ENCODE measurements around the gene FANCD2OS.
A peak's percentile ranks its signal among the peaks of the same experiment; 100 is the strongest.
"Not testable (repeated sequence)": the region's sequence is repeated elsewhere in the genome, so short reads cannot be mapped to it uniquely, and the experiment has no call there.

Gene FANCD2OS, protein sequence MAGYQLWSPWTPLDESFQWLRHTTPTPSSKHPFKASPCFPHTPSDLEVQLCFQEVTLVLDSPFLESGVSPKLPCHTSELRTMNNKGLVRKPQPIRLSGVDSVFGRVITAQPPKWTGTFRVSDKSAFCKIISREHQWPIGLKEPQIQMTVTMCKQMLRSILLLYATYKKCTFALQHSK

DNA sequence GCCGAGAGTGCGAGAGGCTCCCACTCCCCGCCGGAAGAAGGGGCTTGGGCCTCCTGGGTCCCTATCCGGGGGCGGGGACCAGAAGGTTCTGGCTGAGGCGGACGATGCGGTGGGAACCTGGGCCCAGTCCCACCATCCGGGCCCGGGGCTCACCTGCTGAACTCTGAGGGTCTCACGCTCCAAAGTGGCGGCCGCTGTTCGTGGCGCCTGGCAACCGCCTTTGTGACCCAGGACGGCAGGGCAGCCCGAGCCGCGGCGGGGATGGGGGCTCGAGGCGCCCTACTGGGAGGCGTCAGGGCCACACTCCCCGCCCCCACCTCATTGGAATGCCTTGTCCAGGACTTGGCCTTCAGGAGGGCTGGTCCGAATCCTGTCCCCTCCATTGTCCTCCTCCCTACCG, at the start of gene FANCD2OS:
Gene FANCD2OS (minus strand): TSS at position 165 of the 400 bp plus-strand sequence. CDS start 3,481 bp downstream, outside the sequence.
- no peak for DNase-seq

DNA sequence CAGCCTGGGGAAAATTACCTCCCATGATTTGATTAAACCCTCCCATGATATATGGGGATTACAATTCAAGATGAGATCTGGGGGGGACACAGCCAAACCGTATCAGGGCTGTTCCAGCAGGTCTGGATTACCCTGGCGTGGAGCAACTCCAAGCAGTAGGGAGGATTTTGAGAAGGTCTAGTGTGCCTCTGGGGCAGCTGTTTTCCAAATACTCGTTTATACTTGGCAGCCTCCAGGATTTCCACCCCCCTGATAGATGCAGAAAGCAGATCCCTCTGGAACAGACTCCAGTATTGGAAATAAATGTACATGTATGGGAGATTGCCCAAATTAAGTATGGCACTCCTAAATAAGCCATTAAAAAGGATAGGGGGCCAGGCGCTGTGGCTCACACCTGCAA, 49.0 kb upstream of the FANCD2OS start:
- DNase-seq, result no peak

DNA sequence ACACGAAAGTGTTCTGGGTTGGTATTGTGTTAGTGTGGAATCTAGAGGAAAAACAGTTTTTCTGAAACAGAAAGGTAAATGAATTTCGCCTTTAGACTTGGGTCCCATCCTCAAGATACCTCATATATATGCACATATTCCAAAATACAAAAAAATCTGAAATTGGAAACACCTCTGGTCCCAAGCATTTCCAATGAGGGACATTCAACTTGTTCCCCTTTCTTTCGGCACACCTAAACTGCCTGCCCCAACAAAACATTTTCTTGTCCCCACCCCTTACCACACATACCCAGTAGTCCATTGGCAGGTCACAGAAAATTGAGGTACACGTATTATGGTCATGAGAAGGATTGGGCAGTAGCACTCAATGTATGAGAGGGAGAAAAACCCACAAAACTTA, 47.6 kb upstream of the FANCD2OS start:
- no peak for DNase-seq

DNA sequence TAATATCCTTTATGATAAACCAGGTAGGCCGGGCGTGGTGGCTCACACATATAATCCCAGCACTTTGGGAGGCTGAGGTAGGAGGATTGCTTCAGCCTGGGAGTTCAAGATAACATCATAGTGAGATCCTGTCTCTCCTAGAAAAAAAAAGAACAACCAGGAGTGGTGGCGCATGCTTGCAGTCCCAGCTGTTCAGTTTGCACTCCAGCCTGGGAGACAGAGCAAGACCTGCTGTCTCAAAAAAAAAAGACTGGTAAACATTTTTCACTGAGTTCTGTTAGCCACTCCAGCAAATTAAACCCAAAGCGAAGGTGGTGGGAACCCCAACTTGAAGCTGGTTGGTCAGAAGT, 47.0 kb upstream of the FANCD2OS start:
- DNase-seq, result no peak

DNA sequence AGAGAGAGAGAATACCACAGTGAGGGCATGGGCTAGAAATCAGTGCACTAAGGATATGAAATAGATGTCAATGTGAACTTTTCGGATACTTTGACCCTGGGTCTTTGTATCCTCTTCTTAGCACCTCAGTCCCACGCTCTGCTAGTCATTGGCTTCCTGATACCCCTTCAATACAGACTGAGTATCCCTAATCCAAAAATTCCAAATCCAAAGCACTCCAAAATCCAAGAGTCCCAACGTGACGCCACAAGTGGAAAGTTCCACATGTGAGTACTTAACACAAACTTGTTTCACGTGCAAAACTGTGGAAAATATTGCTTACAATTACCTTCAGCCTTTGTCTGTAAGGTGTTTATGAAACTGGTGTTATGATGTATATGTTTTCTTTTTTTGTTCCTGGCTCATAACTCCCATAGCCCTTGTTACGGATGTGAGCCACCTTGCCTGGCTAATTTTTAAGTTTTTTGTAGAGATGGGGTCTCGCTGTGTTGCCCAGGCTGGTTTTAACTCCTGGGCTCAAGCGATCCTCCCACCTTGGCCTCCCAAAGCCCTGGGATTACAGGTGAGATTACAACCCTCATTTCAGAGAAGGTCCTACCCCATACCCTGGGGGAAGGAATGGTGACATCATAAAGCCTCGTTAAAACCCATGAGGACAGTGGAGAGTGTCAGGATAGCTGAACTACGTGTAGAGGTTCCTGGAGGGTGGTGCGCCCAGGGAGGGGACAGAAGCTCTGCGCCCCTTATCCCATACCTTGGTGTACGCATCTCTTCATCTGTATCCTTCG, 46.5 kb upstream of the FANCD2OS start:
- no peak for DNase-seq

DNA sequence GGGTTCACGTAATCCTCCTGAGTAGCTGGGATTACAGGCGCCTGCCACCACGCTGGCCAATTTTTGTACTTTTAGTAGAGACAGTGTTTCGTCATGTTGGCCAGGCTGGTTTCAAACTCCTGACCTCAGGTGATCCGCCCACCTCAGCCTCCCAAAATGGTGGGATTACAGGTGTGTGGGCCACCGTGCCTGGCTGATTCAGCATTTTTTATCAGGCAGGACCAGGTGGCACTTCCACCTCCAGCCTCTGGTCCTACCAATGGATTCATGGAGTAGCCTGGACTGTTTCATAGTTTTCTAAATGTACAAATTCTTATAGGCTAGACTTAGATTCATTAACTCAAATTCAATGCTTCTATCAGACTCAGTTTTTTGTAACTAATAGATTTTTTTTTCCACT, 42.9 kb upstream of the FANCD2OS start:
- DNase-seq, result no peak

DNA sequence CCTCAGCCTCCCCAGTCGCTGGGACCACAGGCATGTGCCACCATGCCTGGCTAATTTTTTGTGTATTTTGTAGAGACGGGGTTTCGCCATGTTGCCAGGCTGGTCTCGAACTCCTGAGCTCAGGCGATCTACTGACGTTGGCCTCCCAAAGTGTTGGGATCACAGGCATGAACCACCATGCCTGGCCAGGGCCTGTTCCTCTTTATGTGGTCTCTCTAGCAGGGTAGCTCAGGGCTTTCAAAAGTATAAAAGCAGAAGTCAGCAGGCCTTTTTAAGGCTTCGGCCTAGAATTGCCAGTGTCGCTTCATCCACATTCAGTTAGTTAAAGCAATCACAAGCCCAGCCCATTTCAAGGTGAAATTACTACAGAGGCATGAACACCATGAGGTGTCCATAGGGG, 41.2 kb upstream of the FANCD2OS start:
- no peak for DNase-seq

DNA sequence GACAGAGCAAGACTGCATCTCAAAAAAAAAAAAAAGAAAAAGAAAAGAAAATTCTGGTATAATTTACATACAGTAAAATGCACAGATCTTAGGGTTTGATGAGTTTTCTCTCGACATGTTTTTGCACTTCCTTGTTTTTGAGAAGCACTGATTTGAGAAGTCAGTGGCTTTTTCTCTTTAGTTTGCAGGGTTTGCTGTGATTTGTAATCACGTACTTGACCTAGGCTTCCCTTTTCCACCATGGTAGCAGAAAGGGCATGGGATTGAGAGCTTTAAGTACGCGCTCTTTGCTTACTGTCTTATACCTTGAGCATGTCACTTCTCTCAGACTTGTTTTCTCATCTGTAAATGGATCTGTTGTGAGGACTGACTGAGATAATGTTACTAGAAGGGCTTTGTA, 37.6 kb upstream of the FANCD2OS start:
- DNase-seq, result no peak

DNA sequence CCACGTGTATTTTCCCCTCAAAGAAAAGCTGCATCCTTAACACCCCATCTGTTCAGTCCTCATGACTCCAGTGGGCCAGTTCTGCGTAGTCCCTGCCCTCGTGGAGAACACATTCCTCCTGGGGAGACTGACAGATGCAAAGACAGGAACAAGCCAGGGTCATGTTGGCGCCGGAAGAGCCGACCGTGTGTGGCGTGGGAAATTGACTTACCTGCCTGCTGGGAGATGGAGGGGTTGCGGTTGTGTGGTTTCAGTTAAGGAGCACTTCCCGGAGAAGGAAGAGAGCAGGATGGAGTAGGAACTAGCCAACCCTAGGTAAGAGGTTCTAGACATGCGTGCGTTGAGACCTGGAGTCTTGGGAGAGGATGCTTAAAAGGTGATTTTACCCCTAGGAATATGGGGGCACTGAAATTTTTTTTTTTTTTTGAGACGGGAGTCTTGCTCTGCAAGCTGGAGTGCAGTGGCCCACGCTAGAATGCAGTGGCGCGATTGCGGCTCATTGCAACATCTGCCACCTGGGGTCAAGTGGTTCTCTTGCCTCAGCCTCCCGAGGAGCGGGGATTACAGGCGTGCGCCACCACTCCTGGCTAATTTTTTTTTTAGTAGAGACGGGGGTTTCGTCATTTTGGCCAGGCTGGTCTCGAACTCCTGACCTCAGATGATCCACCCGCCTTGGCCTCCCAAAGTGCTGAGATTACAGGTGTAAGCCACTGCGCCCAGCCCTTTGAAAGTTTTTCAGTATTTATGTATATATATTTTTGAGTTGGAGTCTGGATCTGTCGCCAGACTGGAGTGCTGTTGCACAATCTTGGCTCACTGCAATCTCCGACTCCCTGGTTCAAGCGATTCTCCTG, 34.9 kb upstream of the FANCD2OS start:
- DNase-seq, result no peak

DNA sequence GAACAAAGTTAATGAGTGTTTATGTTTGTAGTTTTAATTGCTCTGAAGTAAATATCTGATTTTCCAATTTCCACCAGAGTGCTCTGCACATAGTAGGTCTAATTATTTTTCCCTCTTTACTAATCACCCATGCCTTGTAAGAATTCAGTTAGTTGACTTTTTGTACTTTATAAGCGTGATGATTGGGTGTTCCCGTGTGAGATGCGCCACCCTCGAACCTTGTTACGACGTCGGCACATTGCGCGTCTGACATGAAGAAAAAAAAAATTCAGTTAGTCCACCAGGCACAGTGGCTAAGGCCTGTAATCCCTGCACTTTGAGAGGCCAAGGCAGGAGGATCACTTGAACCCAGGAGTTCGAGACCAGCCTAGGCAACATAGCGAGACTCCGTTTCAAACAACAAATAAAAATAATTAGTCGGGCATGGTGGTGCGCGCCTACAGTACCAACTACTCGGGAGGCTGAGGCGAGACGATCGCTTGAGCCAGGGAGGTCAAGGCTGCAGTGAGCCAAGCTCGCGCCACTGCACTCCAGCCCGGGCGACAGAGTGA, 33.0 kb upstream of the FANCD2OS start:
- DNase-seq, result no peak

DNA sequence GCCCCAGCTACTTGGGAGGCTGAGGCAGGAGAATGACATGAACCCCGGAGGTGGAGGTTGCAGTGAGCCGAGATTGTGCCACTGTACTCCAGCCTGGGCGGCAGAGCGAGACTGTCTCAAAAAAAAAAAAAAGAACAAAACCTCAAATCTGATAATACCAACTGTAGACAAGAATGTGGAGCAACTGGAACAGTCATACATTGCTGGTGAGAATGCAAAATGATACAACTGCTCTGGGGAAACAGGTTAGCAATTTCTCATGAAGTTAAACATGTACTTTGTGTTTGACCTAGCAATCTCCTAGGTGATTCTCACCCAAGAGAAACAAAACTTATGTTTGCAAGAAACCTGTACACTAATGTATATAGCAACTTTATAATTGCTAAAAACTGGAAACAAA, 29.1 kb upstream of the FANCD2OS start:
- no peak for DNase-seq

DNA sequence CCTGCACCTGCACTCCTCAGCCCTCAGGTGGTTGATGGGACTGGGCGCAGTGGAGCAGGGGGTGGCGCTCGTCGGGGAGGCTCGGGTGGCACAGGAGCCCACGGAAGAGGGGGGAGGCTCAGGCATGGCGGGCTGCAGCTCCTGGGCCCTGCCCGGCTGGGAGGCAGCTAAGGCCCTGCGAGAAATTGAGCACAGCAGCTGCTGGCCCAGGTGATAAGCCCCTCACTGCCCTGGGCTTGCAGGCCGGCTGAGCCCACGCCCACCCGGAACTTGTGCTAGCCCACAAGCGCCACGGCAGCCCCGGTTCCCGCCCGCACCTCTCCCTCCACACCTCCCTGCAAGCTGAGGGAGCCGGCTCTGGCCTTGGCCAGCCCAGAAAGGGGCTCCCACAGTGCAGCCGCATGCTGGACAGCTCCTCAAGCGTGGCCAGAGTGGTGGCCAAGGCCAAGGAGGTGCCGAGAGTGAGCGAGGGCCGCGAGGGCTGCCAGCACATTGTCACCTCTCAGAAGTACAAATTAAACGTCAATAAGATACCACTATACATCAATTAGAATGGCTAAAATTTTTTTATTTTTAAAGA, 28.5 kb upstream of the FANCD2OS start:
- DNase-seq, result no peak

DNA sequence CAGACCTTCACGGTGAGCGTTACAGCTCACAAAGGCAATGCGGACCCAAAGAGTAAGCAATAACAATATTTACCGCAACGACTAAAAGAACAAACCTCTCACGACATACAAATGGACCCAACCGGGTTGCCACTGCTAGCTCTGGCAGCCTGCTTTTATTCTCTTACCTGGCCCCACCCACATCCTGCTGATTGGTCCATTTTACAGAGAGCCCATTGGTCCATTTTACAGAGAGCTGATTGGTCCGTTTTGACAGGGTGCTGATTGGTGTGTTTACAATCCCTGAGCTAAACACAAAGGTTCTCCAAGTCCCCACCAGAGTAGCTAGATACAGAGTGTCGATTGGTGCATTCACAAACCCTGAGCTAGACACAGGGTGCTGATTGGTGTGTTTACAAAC, 27.8 kb upstream of the FANCD2OS start:
- not testable (repeated sequence) for DNase-seq

DNA sequence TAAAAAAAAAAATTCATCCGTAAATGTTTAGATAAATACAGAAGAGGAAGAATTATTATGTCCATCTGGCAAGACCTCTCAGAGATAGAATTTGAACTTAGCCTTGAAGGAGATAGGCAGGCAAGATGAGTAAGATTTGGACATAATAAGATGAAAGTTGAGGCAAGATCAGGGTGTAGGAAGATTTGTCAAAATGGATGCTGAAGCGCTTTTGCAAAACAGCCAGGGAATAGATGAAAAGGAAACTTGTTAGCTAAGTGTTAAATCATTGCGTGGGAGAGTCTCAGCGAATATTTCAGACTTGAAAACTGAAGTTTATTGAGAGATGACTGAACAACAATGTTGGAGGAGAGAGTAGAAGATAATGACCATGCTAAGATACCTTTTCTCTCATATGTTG, 14.7 kb upstream of the FANCD2OS start:
- DNase-seq, result no peak

DNA sequence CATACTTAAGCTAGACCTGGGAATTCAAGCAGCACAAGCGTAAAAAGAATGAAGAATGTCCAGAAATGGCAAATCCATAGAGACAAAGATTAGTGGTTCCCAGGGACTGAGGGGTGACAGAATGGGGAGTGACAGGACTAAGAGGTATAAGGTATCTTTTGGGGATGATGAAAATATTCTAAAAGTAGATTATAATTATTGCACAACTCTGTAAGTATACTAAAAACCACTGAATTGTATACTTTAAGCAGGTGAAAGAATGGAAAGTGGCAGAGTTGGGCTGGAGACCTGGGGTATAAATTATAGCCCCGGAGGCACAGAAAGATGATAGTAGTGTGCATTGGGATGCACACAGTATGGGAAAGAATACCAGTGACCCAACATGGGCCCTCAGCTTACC, 13.0 kb upstream of the FANCD2OS start:
- DNase-seq, result no peak

DNA sequence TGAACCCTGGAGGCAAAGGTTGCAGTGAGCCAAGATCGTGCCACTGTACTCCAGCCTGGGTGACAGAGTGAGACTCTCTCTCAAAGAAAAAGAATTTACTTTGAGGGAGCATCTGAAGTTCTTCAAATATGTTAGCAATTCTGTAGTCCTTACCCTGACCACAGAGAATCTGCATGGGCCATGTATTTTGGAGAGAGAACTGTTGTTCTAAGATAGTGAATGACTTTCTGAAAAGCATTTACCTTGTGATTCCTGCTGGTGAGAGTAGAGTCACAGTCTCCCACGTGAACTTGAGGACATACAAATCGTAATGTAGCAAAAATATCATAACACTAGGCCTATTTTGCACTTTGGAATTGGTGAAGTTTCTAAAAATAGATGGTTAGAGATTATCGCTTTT, 11.3 kb upstream of the FANCD2OS start:
- DNase-seq, result no peak

DNA sequence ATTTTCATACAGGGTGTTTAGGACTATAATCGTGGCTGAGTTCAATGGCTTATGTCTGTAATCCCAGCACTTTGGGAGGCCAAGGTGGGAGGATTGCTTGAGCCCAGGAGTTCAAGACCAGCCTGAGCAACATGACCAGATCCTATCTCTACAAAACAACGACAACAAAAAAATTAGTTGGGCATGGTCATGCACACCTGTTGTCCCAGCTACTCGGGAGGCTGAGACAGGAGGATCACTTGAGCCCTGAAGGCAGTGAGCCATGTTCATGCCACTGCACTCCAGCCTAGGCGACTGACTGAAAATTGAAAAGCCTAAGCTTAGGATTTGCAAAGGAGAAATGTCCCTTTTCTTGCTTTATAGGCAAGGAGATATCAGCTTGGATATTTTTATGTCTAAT, 8.9 kb upstream of the FANCD2OS start:
- no peak for DNase-seq

DNA sequence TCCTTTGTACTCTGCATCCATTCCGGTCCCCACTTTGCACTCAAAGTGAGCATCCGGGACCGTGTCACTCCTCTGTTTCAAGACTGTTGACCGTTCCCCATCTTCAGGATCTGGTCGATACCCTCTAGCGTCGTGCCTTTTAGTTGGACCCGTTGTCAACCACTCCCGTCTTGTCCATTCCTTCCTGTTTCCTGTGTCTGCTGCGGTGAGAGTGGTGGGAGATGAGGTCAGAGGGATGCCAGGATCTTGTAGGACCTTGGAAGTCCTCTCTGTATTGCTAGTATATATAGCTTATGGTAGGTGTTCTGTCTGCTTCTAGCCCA, 8.0 kb upstream of the FANCD2OS start:
- peak in 2 of 56 donors; percentile 18 to 32 for DNase-seq

DNA sequence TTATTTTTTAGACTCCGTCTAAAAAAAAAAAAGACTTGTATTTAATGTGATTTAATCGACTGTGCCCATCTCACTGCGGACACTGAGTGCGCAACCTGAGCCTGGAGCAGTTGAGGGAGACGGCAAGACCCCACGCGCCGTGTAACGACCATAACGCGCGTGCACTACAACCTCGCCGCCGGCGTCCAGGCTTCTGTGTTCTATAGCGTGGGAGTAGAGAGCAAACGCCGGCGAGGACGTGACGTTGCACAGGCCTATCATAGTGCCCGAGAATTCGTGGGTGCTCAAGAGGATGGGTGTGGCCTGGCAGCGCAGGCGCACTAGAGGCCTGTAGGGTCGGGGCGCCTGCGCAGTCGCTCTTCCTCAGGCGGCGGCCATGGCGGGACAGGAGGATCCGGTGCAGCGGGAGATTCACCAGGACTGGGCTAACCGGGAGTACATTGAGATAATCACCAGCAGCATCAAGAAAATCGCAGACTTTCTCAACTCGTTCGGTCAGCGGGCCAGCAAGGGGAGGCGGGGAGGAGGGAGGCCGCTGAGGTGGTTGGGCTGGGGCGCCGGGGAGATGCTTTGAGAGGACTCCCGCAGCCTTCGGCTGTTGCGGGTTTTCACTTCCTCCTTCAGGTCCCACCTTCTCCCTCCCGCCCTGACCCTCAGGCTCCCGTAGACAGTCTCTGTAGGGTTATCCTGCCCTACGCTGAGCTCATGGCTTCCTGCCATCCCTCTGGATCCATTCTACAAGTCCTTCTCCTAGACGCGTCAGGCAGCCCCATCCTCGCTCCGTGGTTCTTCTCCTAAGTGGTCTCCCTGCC, 7.5 kb upstream of the FANCD2OS start, which contains the start of gene BRK1:
Gene BRK1 (plus strand): TSS at position 350 of the 812 bp plus-strand sequence. CDS start 27 bp downstream, at position 377.
- peak; percentile 51 to 96 (median 88) for DNase-seq

DNA sequence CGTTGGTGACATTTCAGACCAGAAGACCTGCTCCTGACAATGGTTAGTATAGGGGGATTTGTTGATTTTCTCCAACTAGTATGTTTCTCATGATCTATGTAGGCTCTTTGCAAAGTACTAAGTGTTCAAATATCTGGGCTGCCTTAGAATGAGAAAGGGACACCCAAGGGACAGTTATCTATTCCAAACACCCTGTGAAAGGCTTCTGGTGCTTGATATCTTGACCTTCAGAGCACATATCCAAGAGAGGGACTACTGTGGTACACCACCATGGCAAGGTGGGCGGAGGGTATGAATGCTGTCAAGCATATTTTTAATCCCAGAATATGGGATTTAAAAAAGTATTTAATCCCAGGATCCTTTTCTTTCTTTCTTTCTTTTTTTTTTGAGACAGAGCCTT, 1.1 kb downstream of the FANCD2OS start:
- DNase-seq, result no peak

DNA sequence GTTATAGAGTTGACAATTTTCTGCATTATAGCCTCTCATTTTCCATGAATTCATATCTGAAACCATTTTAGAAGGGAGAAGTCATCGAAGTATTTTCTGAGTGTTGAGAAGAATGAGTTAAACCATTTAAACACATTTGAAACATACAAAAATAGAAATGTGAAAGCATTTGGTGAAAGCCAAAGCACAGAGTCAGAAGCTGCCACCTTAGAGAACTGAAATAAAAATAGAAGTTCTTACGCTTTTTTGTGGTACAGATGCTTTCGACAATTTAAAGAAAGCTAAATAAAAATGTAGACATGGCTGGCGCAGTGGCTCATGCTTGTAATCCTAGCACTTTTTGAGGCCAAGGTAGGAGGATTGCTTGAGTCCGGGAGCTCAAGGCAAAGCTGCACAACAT, 9.0 kb downstream of the FANCD2OS start:
- DNase-seq, result no peak

Data from amygdala (tissue), 56 donors.